Duodenal mucosa (tissue), 2 donors: ENCODE measurements around the gene GPSM1.

Experiments used
- H3K27ac ChIP-seq: one replicate; pipeline ENCODE4 v1.7.0; 2013; ENCODE audit warnings: low read depth, low read length
- H3K27me3 ChIP-seq, 2 donors: one replicate each; pipeline ENCODE4 v1.7.0; 2013; ENCODE audit warnings: low read length in 2 of 2, control low read depth in 1 of 2; ENCODE audit not compliant: insufficient read depth in 2 of 2, control insufficient read depth in 1 of 2
- H3K36me3 ChIP-seq, 2 donors: one replicate each; pipeline ENCODE4 v1.7.0; 2013; ENCODE audit warnings: low read length in 2 of 2, control low read depth in 1 of 2; ENCODE audit not compliant: insufficient read depth in 2 of 2, control insufficient read depth in 1 of 2
- H3K4me1 ChIP-seq, 2 donors: one replicate each; pipeline ENCODE4 v1.7.0; 2013; ENCODE audit warnings: low read length in 2 of 2, control low read depth in 1 of 2; ENCODE audit not compliant: insufficient read depth in 2 of 2, control insufficient read depth in 1 of 2
- H3K4me3 ChIP-seq, 2 donors: one replicate each; pipeline ENCODE4 v1.7.0; 2013; ENCODE audit warnings: low read length in 2 of 2, low read depth in 1 of 2
- H3K9ac ChIP-seq, 2 donors: one replicate each; pipeline ENCODE4 v1.7.0; 2013; ENCODE audit warnings: low read length in 2 of 2, low read depth in 1 of 2
- H3K9me3 ChIP-seq, 2 donors: one replicate each; pipeline ENCODE4 v1.7.0; 2013; ENCODE audit warnings: low read length in 2 of 2, control low read depth in 1 of 2; ENCODE audit not compliant: control insufficient read depth in 1 of 2

Gene GPSM1

GRCh38 chr9:136339173-136339957, 12.0 kb downstream of the GPSM1 start:
- peaks cover 7 to 8% of the 10 kb centered on the region in 2 donors for H3K4me1 ChIP-seq
- H3K27ac ChIP-seq = no peak overlapping the region
- no peaks in the 10 kb centered on the region for H3K9me3 ChIP-seq
- no peak overlapping the region for H3K9ac ChIP-seq
- no peak overlapping the region for H3K4me3 ChIP-seq
- H3K27me3 ChIP-seq = no peaks in the 10 kb centered on the region
- no peaks in the 10 kb centered on the region for H3K36me3 ChIP-seq

- H3K27ac ChIP-seq = no peak overlapping the region
- no peaks in the 10 kb centered on the region for H3K27me3 ChIP-seq
- H3K9ac ChIP-seq = no peak overlapping the region
- no peaks in the 10 kb centered on the region for H3K36me3 ChIP-seq
- H3K9me3 ChIP-seq = no peaks in the 10 kb centered on the region
- no peak overlapping the region for H3K4me3 ChIP-seq
- peaks cover 7 to 8% of the 10 kb centered on the region in 2 donors for H3K4me1 ChIP-seq
These were observed 12.6 kb downstream of the GPSM1 start for GRCh38 chr9:136339958-136340310.

DNA sequence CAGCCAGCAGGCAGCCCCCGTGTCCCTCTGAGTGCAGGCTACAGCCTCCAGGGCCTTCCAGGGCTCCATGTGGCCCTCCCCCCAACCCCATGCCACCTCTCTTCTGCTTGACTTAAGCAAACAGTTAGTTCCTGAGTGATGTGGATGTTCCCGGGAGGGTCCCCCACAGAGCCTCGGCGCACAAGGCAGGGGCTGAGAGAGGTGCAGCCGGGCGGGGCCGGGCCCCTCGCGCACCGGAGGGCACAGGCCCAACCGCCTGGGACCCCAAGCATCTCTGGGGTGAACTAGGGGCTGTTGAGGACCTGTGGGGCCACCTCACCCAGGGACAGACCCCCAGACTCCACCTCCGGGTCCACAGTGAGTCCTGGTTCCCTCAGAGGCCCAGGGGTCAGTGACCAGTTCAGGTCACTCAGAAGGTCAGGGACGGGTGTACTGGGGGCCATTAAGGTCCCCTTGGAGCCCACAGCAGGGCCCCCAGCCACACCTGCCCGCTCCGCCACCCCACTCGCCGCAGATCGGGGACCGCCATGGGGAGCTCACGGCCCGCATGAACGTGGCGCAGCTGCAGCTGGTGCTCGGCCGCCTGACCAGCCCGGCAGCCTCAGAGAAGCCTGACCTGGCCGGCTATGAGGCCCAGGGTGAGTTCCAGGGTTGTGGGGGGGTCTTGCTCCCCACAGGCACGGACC, 13.2 kb downstream of the GPSM1 start:
- Histone ChIP-seq H3K9ac (no peak overlapping the region), H3K36me3 (no peaks in the 10 kb centered on the region), H3K27me3 (no peaks in the 10 kb centered on the region), H3K9me3 (no peaks in the 10 kb centered on the region), H3K27ac (no peak overlapping the region), H3K4me1 (peaks cover 7 to 8% of the 10 kb centered on the region in 2 donors), H3K4me3 (no peak overlapping the region)

DNA sequence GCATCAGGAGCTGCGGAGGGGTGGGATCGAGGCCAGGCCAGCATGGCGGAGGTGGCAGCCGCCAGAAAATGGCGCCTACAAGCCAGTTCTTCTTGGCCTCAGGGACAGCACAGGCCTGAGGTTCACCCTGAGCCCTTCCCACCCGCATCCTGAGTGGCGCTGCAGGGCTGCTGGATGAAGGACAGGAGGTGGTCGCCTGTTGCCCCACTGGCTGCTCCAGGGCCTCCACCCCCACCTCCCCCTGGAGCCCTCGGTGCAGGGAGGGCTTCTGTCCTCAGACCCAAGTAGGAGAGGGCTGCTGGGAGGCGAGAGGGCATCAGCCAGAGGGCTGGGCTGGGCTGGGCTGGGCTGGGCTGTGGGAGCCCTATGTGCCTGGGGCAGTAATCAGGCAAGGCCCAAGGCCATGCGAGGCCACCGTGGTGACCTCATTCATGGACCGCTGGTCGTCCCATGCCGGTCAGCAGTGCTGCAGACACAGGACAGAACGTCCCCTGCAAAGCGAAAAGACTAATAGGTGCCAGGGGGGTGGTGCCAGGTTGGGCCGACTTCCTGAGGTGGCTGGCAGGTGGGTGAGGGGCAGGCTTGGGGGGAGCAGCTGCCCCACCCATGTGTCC, 13.8 kb downstream of the GPSM1 start:
- H3K27ac ChIP-seq = no peak overlapping the region
- H3K9ac ChIP-seq = no peak overlapping the region
- no peak overlapping the region for H3K4me3 ChIP-seq
- no peaks in the 10 kb centered on the region for H3K9me3 ChIP-seq
- H3K27me3 ChIP-seq = no peaks in the 10 kb centered on the region
- H3K4me1 ChIP-seq = peaks cover 7 to 8% of the 10 kb centered on the region in 2 donors
- H3K36me3 ChIP-seq = no peaks in the 10 kb centered on the region

DNA sequence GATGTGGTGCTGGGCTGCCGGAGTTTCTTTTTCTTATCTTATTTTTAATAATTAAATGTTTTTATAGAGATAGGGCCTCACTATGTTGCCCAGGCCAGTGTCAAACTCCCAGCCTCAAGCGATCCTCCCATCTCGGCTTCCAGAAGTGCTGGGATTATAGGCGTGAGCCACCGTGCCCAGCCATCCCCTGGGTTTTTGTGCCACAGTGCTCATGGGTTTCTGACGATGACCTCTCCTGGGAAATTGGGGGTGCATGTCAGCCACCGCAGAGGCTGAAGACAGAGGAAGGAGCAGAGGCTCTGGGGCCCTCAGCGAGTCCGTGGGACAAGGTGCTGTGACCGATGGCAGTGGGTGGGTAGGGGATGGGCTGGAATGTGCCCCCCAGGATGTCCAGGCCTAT, 14.4 kb downstream of the GPSM1 start:
- Histone ChIP-seq H3K9ac (no peak overlapping the region), H3K27ac (no peak overlapping the region), H3K4me3 (no peak overlapping the region), H3K36me3 (no peaks in the 10 kb centered on the region), H3K27me3 (no peaks in the 10 kb centered on the region), H3K4me1 (peaks cover 7 to 8% of the 10 kb centered on the region in 2 donors), H3K9me3 (no peaks in the 10 kb centered on the region)

GRCh38 chr9:136342181-136343120, 15.1 kb downstream of the GPSM1 start:
- peak overlapping the region in 1 of 2 donors; percentile 11 for H3K9ac ChIP-seq
- H3K27me3 ChIP-seq = no peaks in the 10 kb centered on the region
- H3K4me1 ChIP-seq = peaks cover 7 to 8% of the 10 kb centered on the region in 2 donors
- no peaks in the 10 kb centered on the region for H3K9me3 ChIP-seq
- no peak overlapping the region for H3K27ac ChIP-seq
- H3K4me3 ChIP-seq = peak overlapping the region; percentile 32 to 43
- no peaks in the 10 kb centered on the region for H3K36me3 ChIP-seq

- no peaks in the 10 kb centered on the region for H3K9me3 ChIP-seq
- H3K4me3 ChIP-seq = peak overlapping the region; percentile 32 to 43
- H3K27ac ChIP-seq = no peak overlapping the region
- peak overlapping the region in 1 of 2 donors; percentile 11 for H3K9ac ChIP-seq
- H3K4me1 ChIP-seq = peaks cover 7 to 8% of the 10 kb centered on the region in 2 donors
- no peaks in the 10 kb centered on the region for H3K27me3 ChIP-seq
- H3K36me3 ChIP-seq = no peaks in the 10 kb centered on the region
These were observed 16.0 kb downstream of the GPSM1 start for GRCh38 chr9:136343121-136343883.

- Histone ChIP-seq H3K4me3 (no peak overlapping the region), H3K4me1 (peaks cover 7 to 8% of the 10 kb centered on the region in 2 donors), H3K27ac (no peak overlapping the region), H3K27me3 (no peaks in the 10 kb centered on the region), H3K9ac (no peak overlapping the region), H3K36me3 (no peaks in the 10 kb centered on the region), H3K9me3 (no peaks in the 10 kb centered on the region)
These were observed 16.5 kb downstream of the GPSM1 start for GRCh38 chr9:136343884-136344269.

DNA sequence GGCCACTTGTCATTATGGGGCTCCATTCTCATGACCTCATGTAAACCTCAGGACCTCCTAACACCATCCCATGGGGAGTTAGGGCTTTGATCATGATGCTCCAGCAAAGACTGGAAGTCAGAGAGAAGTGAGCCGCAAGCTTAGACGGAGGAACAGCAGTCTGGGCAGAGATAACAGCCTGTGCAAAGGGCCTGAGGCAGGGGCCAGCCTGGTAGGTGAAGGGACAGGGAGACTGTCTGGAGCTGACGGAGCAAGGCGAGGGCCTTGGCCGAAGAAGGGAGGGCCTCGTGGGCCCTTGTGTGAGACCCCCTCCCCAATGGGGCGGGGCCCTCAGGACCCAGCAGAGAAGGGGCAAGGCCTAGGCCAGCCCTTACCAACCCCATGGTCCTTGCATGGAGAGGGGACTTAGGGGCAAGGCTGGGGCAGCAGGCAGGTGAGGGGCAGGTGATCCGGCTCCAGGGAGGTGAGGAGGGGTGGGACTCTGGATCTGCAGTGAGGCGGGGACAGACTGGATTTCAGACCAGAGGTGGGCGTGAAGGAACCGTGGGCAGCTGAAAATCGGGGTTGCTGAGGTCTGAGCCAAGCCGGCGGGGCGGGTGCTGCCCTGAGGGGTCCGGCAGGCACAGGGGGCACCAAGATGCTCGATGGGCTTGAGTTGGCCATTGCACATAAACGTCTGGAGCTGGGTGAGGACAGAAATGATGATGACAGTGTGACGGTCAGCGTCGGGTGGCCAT, 17.4 kb downstream of the GPSM1 start:
- H3K4me1 ChIP-seq = peaks cover 7 to 8% of the 10 kb centered on the region in 2 donors
- no peaks in the 10 kb centered on the region for H3K9me3 ChIP-seq
- no peak overlapping the region for H3K27ac ChIP-seq
- H3K9ac ChIP-seq = no peak overlapping the region
- H3K4me3 ChIP-seq = no peak overlapping the region
- no peaks in the 10 kb centered on the region for H3K27me3 ChIP-seq
- H3K36me3 ChIP-seq = no peaks in the 10 kb centered on the region
